AML-193 (cell line): Measurements from ENCODE around the gene SOX18.
A peak's percentile ranks its signal among the peaks of the same experiment; 100 is the strongest.
"Not testable (repeated sequence)": the region's sequence is repeated elsewhere in the genome, so short reads cannot be mapped to it uniquely, and the experiment has no call there.

Source experiments
- DNase-seq, 2 experiments: peaks; one replicate each; lab custom pipeline; 2025; lab: John Stamatoyannopoulos, UW

SOX18 gene

GRCh38 chr20:64049060-64049877, at the start of gene SOX18:
TSS of gene SOX18 (minus strand) at chr20:64049639. CDS start at chr20:64049516, 123 bp downstream.
- DNase-seq: peak; percentile 14 to 22

DNA sequence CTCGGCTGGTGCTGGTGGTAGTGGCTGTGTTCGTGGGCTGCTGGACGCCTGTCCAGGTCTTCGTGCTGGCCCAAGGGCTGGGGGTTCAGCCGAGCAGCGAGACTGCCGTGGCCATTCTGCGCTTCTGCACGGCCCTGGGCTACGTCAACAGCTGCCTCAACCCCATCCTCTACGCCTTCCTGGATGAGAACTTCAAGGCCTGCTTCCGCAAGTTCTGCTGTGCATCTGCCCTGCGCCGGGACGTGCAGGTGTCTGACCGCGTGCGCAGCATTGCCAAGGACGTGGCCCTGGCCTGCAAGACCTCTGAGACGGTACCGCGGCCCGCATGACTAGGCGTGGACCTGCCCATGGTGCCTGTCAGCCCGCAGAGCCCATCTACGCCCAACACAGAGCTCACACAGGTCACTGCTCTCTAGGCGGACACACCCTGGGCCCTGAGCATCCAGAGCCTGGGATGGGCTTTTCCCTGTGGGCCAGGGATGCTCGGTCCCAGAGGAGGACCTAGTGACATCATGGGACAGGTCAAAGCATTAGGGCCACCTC, 49.1 kb upstream of the SOX18 start:
- no peak for DNase-seq

DNA sequence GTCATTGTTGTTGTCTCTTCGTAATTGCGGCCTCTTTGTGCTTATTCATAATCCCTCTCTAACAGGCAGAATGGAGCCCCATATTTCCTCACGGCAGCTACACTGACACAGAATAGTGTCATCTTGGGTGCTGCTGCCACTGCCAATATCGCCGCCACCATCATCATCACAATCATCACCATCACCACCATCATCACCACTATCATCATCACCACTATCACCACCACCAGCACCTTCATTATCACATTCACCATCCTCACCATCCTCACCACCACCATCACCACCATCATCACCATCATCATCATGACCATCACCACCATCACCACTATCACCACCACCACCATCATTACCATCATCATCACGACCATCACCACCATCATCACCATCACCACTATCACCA, 47.1 kb upstream of the SOX18 start:
- no peak for DNase-seq

- no peak for DNase-seq
These were observed 46.5 kb upstream of the SOX18 start for GRCh38 chr20:64095927-64096326.

- no peak for DNase-seq
These were observed 46.0 kb upstream of the SOX18 start for GRCh38 chr20:64095455-64095854.

DNA sequence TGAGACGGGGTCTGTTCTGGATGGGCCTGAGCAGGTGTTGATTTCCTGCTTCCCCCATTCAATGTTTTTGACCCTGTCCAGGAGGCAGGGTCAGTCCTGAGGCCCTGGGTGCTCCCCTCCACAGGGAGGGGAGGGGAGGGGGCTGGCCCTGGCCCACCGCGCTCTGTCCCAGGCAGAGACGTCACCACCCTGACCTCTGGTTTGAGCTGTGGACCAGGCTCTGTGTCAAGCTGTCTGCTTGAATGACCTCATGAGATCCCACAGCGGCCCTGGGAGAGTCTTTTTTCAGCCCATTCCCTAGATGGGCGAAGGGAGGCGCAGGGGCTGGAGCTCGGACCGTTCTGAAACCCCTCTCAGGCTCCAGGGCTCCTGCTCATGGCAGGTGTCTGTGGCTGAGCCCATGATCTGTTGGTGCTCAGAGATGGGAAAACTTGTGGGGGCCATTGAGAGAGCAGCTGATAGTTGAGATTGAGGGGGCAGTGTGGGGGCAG, 43.6 kb upstream of the SOX18 start:
- DNase-seq: no peak

GRCh38 chr20:64092258-64093012, 43.0 kb upstream of the SOX18 start:
- DNase-seq: no peak

DNA sequence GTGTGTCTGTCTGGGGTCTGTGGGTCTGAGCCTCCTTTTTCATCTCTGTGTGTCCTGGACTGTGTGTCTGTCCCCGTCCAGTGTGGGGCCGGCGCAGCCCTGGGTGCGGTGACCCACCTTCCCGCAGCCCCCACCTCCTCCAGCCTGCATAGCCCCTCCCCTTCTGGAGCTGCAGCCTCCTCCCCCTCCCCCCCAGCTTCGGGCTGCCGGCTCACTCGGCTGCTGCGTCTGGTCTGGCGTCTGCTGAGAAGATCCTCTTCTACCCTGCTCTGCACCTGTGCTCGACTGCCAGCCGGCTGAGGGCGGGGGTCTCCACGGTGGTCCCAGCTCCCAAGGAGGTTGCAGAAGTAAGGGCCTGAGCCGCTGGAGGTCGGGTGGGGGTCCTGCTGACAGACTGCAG, 42.3 kb upstream of the SOX18 start:
- no peak for DNase-seq

DNA sequence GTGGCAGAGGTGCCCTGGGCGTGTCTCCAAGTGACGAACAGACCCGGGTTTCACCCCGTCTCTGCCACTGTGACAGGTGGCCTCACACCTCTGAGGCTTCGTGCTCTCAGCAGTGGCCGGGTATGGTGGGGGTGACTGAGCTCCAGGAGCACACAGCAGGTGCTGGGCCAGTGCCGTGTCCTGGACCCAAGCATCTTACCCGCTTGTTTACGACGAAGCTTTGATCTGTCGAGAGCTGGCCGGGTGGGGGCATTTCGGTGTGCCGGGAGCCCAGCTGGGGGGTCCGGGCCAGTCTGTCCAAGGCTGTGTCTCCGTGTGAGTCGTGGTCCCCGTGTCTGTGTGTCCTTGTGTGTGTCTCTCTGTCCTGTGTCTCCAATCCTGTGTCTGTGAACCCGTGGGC, 41.9 kb upstream of the SOX18 start:
- DNase-seq: no peak

DNA sequence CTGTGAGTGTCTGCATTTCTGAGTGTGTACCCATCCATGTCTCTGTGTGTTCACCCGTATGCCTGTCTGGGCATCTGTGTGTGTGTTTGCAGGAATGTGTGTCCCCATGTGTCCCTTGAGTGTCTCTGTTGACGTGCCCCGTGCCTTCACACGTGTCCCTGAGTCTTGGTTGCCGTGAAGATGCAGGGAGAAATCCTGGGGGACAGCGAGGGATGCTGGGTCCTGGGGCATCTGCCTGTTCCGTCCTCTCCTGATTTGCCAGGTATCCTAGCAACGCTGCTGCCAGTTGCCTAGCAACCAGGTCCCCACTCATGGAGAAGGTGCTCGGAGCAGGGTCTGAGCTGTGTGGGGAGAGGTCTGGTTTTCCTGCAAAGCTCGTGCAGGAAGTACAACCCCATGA, 40.7 kb upstream of the SOX18 start:
- DNase-seq: no peak

DNA sequence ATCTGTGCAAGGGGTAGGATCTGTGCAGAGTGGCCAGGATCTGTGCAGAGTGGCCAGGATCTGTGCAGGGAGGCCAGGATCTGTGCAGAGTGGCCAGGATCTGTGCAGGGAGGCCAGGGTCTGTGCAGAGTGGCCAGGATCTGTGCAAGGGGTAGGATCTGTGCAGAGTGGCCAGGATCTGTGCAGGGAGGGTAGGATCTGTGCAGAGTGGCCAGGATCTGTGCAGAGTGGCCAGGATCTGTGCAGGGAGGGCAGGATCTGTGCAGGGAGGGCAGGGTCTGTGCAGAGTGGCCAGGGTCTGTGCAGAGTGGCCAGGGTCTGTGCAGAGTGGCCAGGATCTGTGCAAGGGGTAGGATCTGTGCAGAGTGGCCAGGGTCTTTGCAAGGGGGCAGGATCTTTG, 39.1 kb upstream of the SOX18 start:
- not testable (repeated sequence) for DNase-seq

DNA sequence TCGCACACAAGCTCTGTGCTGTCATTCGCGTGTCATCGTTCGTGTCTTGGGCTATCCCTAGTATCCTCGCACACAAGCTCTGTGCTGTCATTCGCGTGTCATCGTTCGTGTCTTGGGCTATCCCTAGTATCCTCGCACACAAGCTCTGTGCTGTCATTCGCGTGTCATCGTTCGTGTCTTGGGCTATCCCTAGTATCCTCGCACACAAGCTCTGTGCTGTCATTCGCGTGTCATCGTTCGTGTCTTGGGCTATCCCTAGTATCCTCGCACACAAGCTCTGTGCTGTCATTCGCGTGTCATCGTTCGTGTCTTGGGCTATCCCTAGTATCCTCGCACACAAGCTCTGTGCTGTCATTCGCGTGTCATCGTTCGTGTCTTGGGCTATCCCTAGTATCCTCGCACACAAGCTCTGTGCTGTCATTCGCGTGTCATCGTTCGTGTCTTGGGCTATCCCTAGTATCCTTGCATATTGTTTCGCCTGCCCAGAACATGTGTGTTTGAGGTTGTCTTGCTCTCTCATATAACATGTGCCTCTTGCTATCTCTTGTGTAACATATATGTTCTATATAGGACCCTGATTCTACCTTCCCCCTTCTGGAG, 37.9 kb upstream of the SOX18 start:
- not testable (repeated sequence) for DNase-seq

DNA sequence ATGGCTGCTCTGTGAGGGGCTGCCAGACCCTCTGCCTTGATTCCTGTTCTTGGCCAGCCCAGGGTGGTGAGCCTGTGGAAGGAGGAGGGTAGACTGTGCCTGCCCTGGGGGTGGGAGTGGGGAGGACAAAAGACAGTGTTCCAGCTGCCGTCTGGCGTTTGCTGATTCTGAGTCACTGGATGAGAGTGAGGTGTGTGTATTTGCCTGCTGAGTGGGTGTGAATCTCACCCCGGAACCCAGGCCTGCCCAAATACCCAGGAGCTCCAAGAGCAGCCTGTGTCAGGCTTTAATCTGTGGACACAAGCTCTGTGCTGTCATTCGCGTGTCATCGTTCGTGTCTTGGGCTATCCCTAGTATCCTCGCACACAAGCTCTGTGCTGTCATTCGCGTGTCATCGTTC, 37.4 kb upstream of the SOX18 start:
- no peak for DNase-seq

GRCh38 chr20:64084685-64085152, 35.3 kb upstream of the SOX18 start:
- no peak for DNase-seq

DNA sequence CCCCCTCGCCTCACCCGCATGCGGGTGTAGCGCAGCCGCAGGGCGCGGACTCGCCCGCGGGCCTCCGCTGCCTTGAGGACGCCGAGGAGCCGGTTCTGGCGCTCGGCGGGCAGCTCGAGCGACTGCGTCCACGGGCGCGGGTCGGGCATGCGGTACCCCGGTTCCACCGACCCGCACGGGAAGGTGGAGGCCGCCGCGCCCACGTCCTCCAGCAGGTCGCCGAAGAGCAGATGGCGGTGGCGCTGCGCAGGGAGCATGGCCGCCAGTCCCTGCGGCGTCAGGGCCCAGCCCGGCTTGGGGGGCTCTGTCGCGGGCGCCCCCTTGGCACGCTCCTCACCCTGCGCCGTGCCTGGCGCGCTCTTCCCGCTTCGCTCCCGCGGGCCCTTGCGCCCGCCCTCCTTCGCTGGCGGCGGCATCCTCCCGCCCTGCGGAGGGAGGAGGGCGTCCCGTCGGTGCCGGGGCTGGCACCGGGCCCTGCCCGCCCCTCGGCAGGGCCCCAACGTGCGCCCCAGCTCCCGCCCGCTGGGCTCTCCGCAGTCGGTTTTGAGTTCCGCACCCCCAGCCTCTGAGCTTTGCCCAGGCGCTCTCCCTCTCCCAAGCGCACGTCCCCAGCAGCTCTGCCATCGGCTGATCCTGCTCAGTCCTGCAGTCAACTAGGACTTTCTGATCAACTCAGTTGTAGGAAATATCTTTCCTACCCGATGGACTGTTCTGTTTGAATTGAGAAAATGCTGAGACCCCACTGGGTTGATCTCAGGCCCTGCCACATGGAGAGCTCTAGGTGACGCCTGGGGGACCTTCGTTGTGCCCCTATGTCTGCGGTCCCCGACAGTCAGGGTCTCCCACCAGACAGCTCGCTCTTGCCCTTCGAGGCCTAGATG, 34.6 kb upstream of the SOX18 start, which contains the start of gene LKAAEAR1:
LKAAEAR1 (minus strand) TSS at position 595 of the 881 bp plus-strand sequence; CDS start at position 416, 179 bp downstream.
- DNase-seq: no peak

- peak; percentile 40 to 50 for DNase-seq
These were observed 34.0 kb upstream of the SOX18 start for GRCh38 chr20:64083378-64083803.

DNA sequence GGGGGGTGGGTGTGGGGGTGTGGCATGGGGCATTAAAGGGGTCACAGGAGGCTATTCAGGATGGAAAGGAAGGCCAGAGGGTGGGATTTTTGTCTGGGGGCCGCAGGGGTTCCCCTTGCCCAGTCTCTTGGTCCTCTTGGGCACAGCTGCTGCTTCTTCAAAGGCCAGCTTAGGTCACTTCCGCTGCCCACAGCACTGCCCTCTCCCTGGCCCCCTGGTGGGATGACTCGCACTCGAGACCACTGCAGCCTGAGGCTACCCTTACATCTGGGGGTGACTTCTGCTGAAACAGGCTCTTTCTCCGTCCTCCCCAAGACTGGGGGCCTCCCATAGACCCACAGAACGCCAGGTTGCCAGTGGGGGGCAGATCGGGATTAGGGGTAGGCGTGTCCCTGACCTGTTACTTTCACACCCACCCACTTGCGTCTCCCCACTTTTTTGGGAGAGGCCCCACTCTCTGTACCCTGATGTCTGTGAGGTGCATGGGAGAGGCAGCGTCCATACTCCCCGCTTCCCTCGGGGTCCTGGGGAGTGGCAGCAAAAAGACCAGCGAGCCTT, 33.5 kb upstream of the SOX18 start:
- DNase-seq: no peak

DNA sequence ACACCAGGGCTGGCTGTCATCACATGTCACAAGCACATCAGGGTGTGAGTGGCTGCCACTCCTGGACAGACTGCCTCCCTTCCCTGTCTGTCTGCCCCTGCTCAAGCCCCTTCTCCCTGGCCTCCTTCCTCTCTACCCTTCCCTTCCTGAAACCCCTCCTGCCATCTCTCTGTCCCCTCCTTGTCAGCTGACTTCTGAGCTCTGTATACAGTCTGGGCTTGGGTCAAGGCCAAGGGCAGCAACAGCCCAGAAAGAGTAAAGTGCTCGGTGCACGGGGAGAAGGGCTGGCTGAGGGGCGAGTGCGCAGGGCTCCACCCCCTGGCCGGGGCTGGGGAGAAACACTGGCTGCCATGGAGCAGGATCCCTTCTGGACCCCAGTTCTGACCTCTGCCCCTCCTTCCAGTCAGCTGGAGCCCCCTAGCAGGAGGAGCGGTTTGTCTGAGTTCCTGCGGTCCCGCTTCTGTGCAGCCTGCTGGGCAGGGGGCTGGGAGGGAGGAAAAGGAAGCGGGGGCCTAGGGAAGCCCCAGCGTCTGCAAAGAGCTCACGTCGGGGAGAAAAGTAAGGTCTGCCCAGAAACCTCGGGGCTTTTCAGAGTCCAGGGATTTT, 32.8 kb upstream of the SOX18 start:
- DNase-seq: no peak

DNA sequence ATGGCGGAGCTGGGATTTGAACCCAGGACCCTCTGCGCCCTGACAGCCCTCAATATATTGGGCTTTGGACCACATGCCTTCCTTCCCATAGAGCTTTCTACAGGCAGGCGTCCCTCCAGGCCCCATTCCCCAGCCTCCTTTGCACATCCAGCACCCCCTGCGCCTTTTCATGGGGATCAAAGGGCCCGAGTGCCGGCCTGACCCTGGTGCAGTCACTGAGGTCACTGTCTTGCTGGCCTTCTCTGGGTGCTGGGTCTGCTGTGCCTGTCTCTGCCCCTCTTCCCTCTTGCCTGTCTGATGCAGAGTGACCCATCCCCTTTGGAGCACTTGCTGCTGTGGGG, 32.2 kb upstream of the SOX18 start:
- no peak for DNase-seq

DNA sequence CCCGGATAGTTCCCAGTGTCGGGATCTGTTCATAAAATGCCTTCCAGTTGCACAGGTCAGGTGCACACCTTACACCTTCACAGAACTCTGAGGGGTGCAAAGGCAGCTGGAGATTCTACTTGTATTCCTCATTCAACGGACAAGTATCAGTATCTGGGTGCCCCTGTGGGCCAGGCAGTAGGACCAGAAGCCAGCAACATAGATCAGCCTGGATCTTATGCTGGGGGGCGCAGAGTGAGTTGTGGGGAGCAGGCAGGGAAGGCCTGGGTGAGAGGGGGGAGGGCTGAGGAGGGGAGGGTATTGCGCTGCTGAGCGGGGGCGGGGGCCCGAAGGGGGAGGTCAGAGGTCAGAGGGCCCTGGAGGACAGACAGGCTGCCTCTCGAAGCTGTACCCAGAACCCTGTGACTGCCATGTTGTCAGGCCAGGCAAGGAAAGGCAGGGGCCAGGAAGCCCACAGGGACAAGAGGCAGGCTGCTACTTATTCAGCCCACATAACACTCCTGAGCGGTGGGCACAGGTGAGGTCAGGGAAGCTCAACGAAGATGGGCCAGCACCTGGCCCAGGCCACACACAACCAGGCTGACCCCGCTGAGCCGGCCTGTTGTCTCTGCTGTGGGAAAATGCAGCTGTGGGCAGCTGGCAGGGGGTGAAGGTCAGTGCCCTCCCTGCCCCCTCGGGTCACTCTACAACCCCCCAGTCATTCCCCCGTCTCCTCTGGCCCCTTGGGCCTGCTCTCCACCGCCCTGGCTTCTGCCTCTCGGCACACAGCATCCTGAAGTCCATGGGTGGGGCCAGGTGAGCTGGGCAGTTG, 31.6 kb upstream of the SOX18 start:
- no peak for DNase-seq
